Measurements from ENCODE around the gene XKR7. TPM values are rescaled to one million over a fixed set of nuclear protein-coding genes. Genes with fewer than 3 reads are reported as not detected.

XKR7 gene
- total and polyA plus RNA-seq, 2 donors (not counting 3 experiments of a cell fraction or from before 2014, with no cell fraction given), result 0.04 TPM; not detected in 1

GRCh38 chr20:31919410-31920155 is 48.4 kb upstream of the XKR7 start:
- Histone ChIP-seq H4K20me1 (replicated peaks; ENCODE audit: control insufficient read depth, extremely low read depth, insufficient read depth, low read length) (no peaks in the 10 kb centered on the region), H3K4me1 (ENCODE audit: control insufficient read depth, extremely low read depth, insufficient read depth, low read length) (no peaks in the 10 kb centered on the region), H3K79me2 (ENCODE audit: control insufficient read depth, insufficient read depth, low read length) (no peaks in the 10 kb centered on the region), H3K4me3 (replicated peaks in 1 of 3; ENCODE audit: insufficient read depth in 1 of 3, low read depth in 1 of 3, low read length in 3 of 3) (no peak overlapping the region), H3K9me3 (replicated peaks; ENCODE audit: control insufficient read depth, insufficient read depth, low read length) (no peaks in the 10 kb centered on the region), H3K9ac (replicated peaks; ENCODE audit: extremely low read depth, insufficient read depth, low read length) (no peak overlapping the region), H3K9me1 (replicated peaks; ENCODE audit: control insufficient read depth, extremely low read depth, insufficient read depth, low read length) (no peaks in the 10 kb centered on the region), H3K36me3 (ENCODE audit: control insufficient read depth in 2 of 2, extremely low read depth in 1 of 2, insufficient read depth in 2 of 2, low read length in 2 of 2) (no peaks in the 10 kb centered on the region), H2AFZ (ENCODE audit: low read depth, low read length) (no peak overlapping the region), H3K27me3 (ENCODE audit: control insufficient read depth in 2 of 2, insufficient read depth in 2 of 2, low read length in 2 of 2) (peaks cover 0 to 6% of the 10 kb centered on the region in 2 experiments), H3K4me2 (ENCODE audit: insufficient read depth, low read length) (no peak overlapping the region), H3K27ac (ENCODE audit: insufficient read depth, low read depth, low read length) (no peak overlapping the region)
- FAIRE-seq, result no peak
- dilution Hi-C loops (cut with MboI; ENCODE audit: extremely low pct_ligation_motif_present, low sequenced_read_pairs) (no loop called here), intact Hi-C loops (cut with micrococcal nuclease) (no loop called here)
- no peak for TF ChIP-seq MYC (IDR thresholded peaks at IDR 0.05; ENCODE audit: low read depth, low read length)
- no peak for TF ChIP-seq POLR2AphosphoS5 (IDR thresholded peaks at IDR 0.05; ENCODE audit: insufficient read depth, low read depth, low read length)
- TF ChIP-seq POLR2A (IDR thresholded peaks at IDR 0.05; ENCODE audit: low read depth, low read length), result no peak
- no peak for TF ChIP-seq GATA2 (IDR thresholded peaks at IDR 0.05; ENCODE audit: insufficient read depth, insufficient read length, low read depth, low read length)
- no peak for DNase-seq (ENCODE audit: low read depth, low spot score)
- no TSS peak for BruUV-seq (replicated peaks)
- ChIA-PET POLR2A (no interaction called here), CTCF (interaction anchor here (0.7 kb wide), 1 partner anchor 10 kb away, joined by 3 read pairs; no protein-coding TSS in a partner anchor)

GRCh38 chr20:31920275-31920855 is 47.6 kb upstream of the XKR7 start:
- H3K4me2 ChIP-seq (ENCODE audit: insufficient read depth, low read length), result no peak overlapping the region
- no peak overlapping the region for H3K9ac ChIP-seq (replicated peaks; ENCODE audit: extremely low read depth, insufficient read depth, low read length)
- no peaks in the 10 kb centered on the region for H3K4me1 ChIP-seq (ENCODE audit: control insufficient read depth, extremely low read depth, insufficient read depth, low read length)
- H3K79me2 ChIP-seq (ENCODE audit: control insufficient read depth, insufficient read depth, low read length), result no peaks in the 10 kb centered on the region
- FAIRE-seq (no peak), DNase-seq (ENCODE audit: low read depth, low spot score) (no peak)
- CTCF ChIA-PET, result no interaction called here
- H3K4me3 ChIP-seq (replicated peaks in 1 of 3; ENCODE audit: insufficient read depth in 1 of 3, low read depth in 1 of 3, low read length in 3 of 3), result no peak overlapping the region
- H3K9me1 ChIP-seq (replicated peaks; ENCODE audit: control insufficient read depth, extremely low read depth, insufficient read depth, low read length), result no peaks in the 10 kb centered on the region
- intact Hi-C loops (cut with micrococcal nuclease) (no loop called here), dilution Hi-C loops (cut with MboI; ENCODE audit: extremely low pct_ligation_motif_present, low sequenced_read_pairs) (no loop called here)
- H3K36me3 ChIP-seq (ENCODE audit: control insufficient read depth in 2 of 2, extremely low read depth in 1 of 2, insufficient read depth in 2 of 2, low read length in 2 of 2), result no peaks in the 10 kb centered on the region
- peaks cover 0 to 6% of the 10 kb centered on the region in 2 experiments for H3K27me3 ChIP-seq (ENCODE audit: control insufficient read depth in 2 of 2, insufficient read depth in 2 of 2, low read length in 2 of 2)
- no peak for TF ChIP-seq FOS (IDR thresholded peaks at IDR 0.05; ENCODE audit: borderline replicate concordance, insufficient read depth, low read length)
- TF ChIP-seq MAX (IDR thresholded peaks at IDR 0.05; ENCODE audit: insufficient read depth, insufficient read length), result no peak
- no peak for TF ChIP-seq GATA2 (IDR thresholded peaks at IDR 0.05; ENCODE audit: insufficient read depth, insufficient read length, low read depth, low read length)
- no peak for TF ChIP-seq POLR2A (IDR thresholded peaks at IDR 0.05; ENCODE audit: low read depth, low read length)
- no peak for TF ChIP-seq JUN (IDR thresholded peaks at IDR 0.05; ENCODE audit: borderline replicate concordance, insufficient read depth, insufficient read length, low read depth)
- no peak for TF ChIP-seq MYC (IDR thresholded peaks at IDR 0.05; ENCODE audit: low read depth, low read length)
- no peak for TF ChIP-seq EZH2 (IDR thresholded peaks at IDR 0.05; ENCODE audit: borderline replicate concordance, low read depth, low read length, severe bottlenecking)
- TF ChIP-seq CTCF (IDR thresholded peaks at IDR 0.05; ENCODE audit: extremely low read depth in 1 of 2, insufficient read depth in 1 of 2, low read depth in 1 of 2, low read length in 2 of 2), result no peak
- TF ChIP-seq POLR2AphosphoS5 (IDR thresholded peaks at IDR 0.05; ENCODE audit: insufficient read depth, low read depth, low read length), result no peak
- BruUV-seq (replicated peaks), result no TSS peak
- H3K9me3 ChIP-seq (replicated peaks; ENCODE audit: control insufficient read depth, insufficient read depth, low read length), result no peaks in the 10 kb centered on the region
- H4K20me1 ChIP-seq (replicated peaks; ENCODE audit: control insufficient read depth, extremely low read depth, insufficient read depth, low read length), result no peaks in the 10 kb centered on the region
- no peak overlapping the region for H2AFZ ChIP-seq (ENCODE audit: low read depth, low read length)
- POLR2A ChIA-PET, result no interaction called here
- no peak overlapping the region for H3K27ac ChIP-seq (ENCODE audit: insufficient read depth, low read depth, low read length)
